GM21529 (cell line): ENCODE data around the gene SSBP3.
"Not testable (repeated sequence)": the region's sequence is repeated elsewhere in the genome, so short reads cannot be mapped to it uniquely, and the experiment has no call there.

ENCODE experiments used
- ATAC-seq: cut with Tn5 transposase; IDR thresholded peaks from one replicate; pipeline ENCODE4 v1.9.1; 2021; ENCODE audit not compliant: unreplicated experiment

Gene SSBP3

DNA sequence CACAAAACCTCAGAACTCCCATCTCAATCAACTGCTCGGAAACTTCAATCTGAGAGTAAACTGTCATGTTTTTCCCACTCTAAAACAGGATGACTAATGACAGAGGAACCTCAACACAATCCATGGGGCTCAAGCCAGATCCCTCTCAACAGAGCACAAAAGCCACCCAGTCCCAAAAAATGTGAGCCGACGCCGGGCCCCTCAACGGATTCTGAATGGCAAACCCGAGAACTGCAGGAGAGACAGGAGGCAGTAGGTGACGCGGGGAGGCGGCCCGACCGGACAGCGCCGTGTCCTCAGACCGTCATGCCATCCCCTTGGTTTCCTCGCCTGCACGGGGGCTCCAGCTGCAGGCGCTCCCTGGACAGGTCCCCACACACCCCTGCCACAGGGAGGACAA lies 53.4 kb downstream of the SSBP3 start:
- no peak for ATAC-seq

DNA sequence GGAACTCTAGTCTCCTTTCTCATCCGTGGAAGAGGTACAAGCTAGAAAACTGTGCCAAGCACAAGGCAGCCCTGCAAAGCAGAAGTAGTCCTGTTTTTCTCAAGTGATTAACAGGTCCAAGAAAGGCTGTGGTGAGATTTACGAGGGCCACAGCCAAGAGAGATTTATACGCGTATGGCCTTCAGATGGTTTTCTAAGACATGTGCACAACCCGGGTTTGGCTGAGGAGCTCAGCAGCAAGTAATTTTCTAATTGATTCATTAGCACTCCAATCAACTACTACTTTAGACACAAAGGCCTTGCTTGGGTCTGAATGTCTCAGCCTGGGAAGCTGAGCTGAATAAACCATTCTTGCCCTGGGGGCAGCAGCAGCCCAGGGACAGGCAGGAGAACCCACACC lies 55.8 kb downstream of the SSBP3 start:
- no peak for ATAC-seq

DNA sequence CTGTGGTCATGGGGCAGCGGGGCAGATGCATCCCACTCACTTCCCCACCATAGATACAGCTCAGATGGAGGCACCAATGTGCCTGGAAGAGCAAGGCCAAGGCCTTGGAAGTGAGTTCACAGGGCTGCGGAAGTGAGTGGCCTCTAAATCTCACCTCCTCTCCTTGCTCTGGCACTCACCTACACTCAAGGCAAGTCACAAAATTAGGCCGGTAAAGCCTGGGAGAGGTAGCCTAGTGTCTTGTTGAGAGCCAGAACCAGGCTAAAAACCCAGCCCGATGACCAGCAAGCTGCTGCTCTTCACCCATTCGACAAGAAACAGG lies 57.5 kb downstream of the SSBP3 start:
- ATAC-seq = no peak

GRCh38 chr1:54347955-54348699 lies 58.1 kb downstream of the SSBP3 start:
- ATAC-seq = no peak

DNA sequence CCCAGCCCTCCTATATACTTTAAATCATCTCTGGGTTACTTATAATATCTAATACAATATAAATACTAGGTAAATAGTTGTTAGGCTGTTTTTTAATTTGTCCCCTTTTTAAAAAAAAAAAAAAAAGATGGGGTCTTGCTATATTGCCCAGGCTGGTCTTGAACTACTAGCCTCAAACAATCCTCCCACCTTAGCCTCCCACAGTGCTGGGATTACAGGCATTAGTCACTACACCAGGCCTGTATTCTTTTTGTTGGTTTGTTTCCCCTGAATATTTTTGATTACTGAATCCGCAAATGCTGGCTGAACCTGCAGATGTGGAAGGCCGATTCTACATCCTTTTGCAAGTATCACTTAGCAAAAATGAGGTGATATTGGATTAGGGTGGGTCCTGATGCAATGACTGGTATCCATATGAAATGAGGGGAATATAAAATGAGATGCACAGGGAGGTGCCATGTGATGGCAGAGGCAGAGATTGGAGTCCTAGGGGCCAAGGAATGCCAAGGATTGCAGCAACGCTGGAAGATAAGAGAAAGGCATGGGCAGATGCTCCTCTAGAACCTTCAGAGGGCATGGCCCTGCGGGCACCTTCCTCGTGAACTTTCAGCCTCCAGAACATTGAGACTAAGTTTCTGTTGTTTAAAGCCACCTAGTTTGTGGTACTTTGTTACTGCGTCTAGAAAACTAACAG lies 58.8 kb downstream of the SSBP3 start:
- no peak for ATAC-seq

DNA sequence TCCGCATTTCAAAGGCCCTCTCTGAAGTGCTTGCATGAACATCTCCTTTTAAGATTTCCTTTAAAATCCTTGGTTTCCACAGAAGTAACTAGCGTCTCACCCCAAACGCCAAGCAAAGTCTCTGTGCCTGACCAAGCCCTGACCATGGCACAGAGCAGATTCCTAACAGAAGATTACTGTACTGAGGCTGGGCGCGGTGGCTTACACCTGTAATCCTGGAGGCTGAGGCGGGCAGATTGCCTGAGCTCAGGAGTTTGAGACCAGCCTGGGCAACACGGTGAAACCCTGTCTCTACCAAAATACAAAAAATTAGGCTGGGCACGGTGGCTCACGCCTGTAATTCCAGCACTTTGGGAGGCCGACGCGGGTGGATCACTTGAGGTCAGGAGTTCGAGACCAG lies 60.6 kb downstream of the SSBP3 start:
- not testable (repeated sequence) for ATAC-seq

GRCh38 chr1:54345116-54345515 lies 61.1 kb downstream of the SSBP3 start:
- no peak for ATAC-seq

GRCh38 chr1:54342742-54343687 lies 63.2 kb downstream of the SSBP3 start:
- ATAC-seq = no peak

DNA sequence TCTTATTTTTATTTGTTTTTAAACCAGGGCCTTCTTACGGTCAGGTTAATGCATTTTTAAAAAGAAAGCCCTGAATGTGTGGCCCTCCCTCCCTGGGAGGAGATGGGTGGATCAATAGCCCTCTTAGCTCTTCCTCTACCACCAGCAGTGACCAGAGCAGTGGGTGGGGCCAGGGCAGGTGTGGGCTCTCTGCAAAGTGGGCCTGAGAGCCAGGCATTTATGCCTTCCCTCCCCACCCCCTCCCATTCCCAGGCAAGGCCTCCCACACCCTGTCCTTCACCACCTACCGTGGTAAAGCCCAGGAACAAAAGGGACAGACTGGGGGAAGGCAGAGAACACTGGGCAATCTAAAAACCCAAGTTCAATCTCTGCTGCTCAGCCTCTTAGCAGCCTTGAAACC lies 63.9 kb downstream of the SSBP3 start:
- ATAC-seq = no peak

DNA sequence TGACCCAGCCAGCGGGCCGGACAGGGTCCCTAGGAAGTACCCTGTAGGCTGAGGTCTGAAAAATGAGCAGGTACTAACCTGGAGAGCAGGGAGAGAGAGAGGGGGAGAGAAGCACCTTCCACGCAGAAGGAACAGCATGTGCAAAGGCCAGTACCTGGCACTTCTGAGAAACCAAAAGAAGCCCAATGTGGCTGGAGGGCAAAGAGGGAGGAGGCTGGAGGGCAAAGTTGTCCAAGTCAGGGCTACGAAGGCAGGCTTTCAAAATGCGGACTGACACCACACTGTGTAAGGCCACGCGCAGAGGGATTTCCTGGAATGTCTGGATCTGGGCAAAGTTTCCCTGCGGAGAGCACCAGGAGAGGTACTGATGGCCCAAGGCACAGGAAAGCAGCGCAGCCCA lies 64.4 kb downstream of the SSBP3 start:
- ATAC-seq = no peak

DNA sequence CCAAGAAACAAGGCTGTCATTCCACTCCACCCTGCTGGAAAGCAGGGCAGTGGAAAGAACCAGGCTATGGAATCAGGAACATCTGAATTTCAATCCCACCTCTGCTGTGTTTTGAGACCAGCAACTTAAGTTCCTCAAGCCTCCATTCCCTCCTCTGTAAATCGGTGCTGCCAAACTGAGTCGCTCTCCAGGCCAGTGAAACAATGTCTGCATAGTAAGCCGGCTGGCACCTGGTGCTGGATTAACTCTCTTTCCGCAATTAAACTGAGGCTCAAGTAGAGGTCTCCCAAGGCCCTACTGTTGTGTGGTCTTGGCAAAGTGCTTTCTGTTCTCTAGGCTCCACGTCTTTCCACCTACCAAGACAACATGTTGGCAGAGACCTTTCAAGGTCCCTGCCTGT lies 65.3 kb downstream of the SSBP3 start:
- ATAC-seq = no peak

GRCh38 chr1:54340434-54340833 lies 65.8 kb downstream of the SSBP3 start:
- ATAC-seq = no peak

- ATAC-seq = no peak
Measured at GRCh38 chr1:54339126-54339525, 67.1 kb downstream of the SSBP3 start.

DNA sequence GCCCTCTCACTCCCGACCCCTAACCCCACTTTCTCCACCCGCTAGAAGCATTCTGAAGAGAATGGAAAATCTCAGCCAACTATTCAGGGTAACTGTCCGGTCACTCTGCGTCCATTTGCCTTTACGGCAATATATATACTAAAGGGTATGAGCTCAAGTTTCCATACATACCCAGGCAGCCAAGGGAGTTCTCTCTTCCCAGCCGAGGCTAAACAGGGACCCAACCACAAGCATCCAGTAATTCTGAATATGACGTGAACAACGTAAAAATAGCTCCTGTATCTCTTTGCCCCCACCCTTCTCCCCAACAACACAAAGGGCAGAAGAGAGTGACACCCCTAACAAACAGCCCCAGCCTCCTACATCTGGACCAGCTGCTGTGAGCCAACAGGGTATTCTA lies 67.7 kb downstream of the SSBP3 start:
- ATAC-seq = no peak

GRCh38 chr1:54337928-54338327 lies 68.3 kb downstream of the SSBP3 start:
- no peak for ATAC-seq

DNA sequence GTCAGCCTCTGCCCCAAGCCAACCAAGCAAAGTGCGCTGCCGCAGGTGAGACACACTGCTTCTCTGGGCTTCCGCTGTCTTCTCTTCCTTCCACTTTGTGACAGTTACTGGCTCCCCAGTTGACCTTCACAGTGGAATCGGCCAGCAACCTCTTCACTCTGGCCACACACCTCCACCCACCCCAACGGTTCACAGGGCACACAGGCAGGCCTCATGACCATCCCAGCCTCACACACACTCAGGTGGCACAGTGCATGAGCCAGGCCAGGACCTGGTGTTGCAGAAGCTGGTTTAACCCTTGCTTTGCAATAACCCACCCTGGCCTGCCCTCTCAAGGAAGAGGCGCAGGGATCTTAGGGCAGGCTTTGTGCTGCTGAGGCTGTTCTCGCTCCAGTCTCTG lies 69.2 kb downstream of the SSBP3 start:
- ATAC-seq = no peak

- ATAC-seq = no peak
Measured at GRCh38 chr1:54336116-54336515, 70.1 kb downstream of the SSBP3 start.

DNA sequence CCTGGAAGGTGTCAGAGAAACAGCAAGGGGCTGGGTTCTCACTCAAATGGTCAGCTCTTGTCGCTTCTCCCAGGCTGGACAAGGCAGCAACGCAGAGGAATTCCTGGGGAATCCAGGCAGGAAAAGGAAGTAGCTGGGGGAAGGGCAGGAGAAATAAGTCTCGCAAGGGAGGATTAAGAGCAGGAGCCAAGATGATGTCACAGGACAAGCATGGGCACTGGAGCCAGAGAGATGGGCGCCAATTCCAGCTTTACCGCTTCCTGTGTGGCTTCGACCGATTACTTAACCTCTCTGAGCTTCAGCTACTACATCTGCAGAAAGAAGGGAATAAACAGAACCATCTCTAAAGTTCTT lies 70.5 kb downstream of the SSBP3 start:
- no peak for ATAC-seq

DNA sequence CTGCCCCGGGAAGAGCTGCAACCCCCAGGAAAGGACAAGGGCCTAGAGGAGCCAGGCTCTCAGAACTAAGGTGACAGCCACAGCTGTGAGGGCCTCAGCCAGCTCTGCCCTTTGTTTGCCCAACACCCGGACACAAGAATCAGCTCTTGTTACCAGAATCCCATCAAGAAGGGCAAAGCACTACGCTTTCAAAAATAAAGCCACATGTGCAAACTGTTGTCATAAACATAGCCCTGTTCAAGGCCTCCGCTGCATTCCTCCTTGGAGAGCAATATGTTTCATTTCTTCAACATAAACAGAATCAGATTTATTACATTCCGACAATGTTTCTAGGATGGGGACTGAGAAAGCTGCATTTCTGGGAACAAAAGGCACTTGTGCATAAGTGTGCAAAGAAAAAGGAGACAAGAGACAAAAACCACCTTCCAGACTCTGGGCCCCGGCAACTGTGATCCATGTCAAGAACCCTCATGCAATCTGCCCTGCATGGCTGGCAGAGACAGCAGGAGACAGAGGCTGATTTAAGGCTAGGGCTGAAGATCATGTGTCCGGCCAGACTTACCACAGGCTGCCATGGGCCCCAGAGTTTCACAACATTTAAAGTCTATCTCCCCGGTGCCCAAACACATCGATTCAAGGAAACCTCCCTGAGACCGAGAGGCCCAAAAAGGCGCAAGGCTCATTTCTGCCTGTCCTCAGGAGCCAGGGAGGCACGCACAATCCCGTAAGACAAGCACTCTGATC lies 71.0 kb downstream of the SSBP3 start:
- ATAC-seq = no peak

DNA sequence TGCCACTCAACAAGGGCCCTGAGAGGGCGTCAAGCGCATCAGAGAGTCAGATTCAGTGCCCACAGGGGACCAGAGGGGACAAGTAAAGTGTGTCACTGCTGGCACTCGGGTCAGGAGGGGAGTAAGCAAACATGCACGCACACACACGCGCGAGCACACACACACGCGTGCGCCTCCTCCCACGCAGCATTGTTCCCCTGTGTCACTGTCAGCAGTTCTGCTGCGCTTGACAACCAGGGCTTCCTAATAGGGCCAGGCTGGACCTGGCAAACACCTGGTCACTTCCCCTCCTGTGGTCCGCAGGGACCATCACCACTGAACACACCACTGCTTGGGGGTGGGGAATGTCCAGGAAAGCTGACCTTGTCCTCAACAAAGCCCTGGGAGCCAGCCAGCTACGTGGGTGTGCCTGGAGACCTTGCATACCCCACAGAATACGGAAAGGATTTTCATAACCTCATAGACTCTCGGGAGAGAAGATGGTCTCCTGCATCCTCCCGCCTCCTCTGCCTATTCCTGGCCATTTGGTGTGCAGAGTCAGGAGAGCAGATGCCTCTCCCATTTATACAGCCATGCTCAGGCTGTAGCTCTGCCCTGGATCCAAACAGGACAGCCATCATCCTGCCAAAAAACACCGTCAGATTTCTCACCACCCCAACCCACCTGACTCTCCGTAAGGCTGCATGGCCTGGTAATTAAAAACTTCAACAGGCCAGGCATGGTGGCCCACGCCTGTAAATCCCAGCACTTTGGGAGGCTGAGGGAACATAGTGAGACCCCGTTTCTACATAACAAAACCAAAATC lies 73.2 kb downstream of the SSBP3 start:
- no peak for ATAC-seq
